Measurements from ENCODE around the gene ACTG1.

DNA sequence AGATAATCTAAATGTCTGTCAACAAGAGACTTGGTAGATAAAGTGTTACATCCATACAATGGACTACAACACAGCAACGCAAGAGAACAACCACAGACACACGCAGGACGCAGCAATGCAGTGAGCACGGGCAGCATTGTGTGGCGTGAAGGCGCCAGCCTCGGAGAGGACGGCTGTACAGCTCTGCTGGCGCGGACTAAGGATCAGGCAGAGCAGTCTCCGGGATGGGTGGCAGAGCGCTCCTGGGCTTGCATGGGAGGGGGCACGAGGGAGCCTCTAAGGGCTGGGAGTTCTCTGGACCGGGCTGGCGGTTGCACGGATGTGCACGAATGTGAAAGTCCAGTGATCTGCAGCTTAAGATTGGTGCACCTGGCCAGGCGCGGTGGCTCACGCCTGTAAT lies 34.5 kb downstream of the ACTG1 start:
- TF ChIP-seq POLR2A (IDR thresholded peaks at IDR 0.05) = no peak
- TF ChIP-seq, protein P1, sequence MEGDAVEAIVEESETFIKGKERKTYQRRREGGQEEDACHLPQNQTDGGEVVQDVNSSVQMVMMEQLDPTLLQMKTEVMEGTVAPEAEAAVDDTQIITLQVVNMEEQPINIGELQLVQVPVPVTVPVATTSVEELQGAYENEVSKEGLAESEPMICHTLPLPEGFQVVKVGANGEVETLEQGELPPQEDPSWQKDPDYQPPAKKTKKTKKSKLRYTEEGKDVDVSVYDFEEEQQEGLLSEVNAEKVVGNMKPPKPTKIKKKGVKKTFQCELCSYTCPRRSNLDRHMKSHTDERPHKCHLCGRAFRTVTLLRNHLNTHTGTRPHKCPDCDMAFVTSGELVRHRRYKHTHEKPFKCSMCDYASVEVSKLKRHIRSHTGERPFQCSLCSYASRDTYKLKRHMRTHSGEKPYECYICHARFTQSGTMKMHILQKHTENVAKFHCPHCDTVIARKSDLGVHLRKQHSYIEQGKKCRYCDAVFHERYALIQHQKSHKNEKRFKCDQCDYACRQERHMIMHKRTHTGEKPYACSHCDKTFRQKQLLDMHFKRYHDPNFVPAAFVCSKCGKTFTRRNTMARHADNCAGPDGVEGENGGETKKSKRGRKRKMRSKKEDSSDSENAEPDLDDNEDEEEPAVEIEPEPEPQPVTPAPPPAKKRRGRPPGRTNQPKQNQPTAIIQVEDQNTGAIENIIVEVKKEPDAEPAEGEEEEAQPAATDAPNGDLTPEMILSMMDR (IDR thresholded peaks at IDR 0.05) = no peak

Data from thyroid gland (tissue), 4 donors.